IMR-90 (cell line): ENCODE measurements around the gene PPP1R14B. TPM values are rescaled to one million over a fixed set of nuclear protein-coding genes. Genes with fewer than 3 reads are reported as not detected.

Experiments used
- ATAC-seq: fragments of 200-7000 bp; cut with Tn5 transposase; 2 replicates; pipeline ENCODE4 v1.9.1; 2020; ENCODE audit warnings: low read depth, mild to moderate bottlenecking, moderate library complexity
- BruUV-seq: library from RNA; stranded (reverse); fragments of 400-500 nt; replicated peaks from 2 replicates; lab custom pipeline; 2021; lab: Mats Ljungman, UMichigan
- CTCF ChIA-PET: fragments of 300-600 bp; formaldehyde crosslinking; extraction: SDS; loops from one replicate; lab custom pipeline; 2021; ENCODE audit warnings: antibody characterized with exemption; lab: Yijun Ruan, JAX
- POLR2A ChIA-PET: fragments of 300-600 bp; sonication (Branson Sonifier 250); formaldehyde crosslinking; loops from one replicate; lab custom pipeline; 2022; ENCODE audit warnings: antibody characterized with exemption; ENCODE audit not compliant: unreplicated experiment; lab: Charles Lee
- DNase-seq: peaks from one replicate; pipeline ENCODE4 v3.0.0; 2013
- H2AFZ ChIP-seq: replicated peaks from 2 replicates; pipeline ENCODE3; 2013; ENCODE audit warnings: low read length, mild to moderate bottlenecking; ENCODE audit not compliant: poor library complexity
- H2AK5ac ChIP-seq: 2 replicates; pipeline ENCODE4 v1.6.1; 2013; ENCODE audit warnings: low read depth, low read length, inconsistent platforms
- H2AK9ac ChIP-seq: replicated peaks from 2 replicates; pipeline ENCODE3; 2013; ENCODE audit warnings: mild to moderate bottlenecking, low read depth, low read length, moderate library complexity; ENCODE audit not compliant: poor library complexity
- H2BK120ac ChIP-seq: 2 replicates; pipeline ENCODE4 v1.6.1; 2013; ENCODE audit warnings: low read depth, low read length, inconsistent platforms
- H2BK15ac ChIP-seq: 3 replicates; pipeline ENCODE4 v1.6.1; 2013; ENCODE audit warnings: low read depth, low read length, inconsistent platforms
- H2BK20ac ChIP-seq: 2 replicates; pipeline ENCODE4 v1.6.1; 2013; ENCODE audit warnings: low read depth, mild to moderate bottlenecking, inconsistent platforms, low read length, moderate library complexity
- H2BK5ac ChIP-seq: 2 replicates; pipeline ENCODE4 v1.6.1; 2013; ENCODE audit warnings: mild to moderate bottlenecking, low read depth, low read length, inconsistent platforms; ENCODE audit not compliant: poor library complexity, severe bottlenecking
- H3K14ac ChIP-seq: replicated peaks from 2 replicates; pipeline ENCODE4 v1.6.1; 2013; ENCODE audit warnings: low read depth, low read length, inconsistent platforms
- H3K18ac ChIP-seq: 2 replicates; pipeline ENCODE4 v1.6.1; 2013; ENCODE audit warnings: low read depth, low read length, control low read depth
- H3K23ac ChIP-seq: 2 replicates; pipeline ENCODE4 v1.6.1; 2013; ENCODE audit warnings: low read depth, low read length, inconsistent platforms
- H3K27ac ChIP-seq: 2 replicates; pipeline ENCODE4 v1.5.1; 2013; ENCODE audit warnings: mild to moderate bottlenecking, control low read depth, low read length; ENCODE audit not compliant: insufficient read depth
- H3K27me3 ChIP-seq: 2 replicates; pipeline ENCODE4 v1.6.1; 2013; ENCODE audit warnings: low read length; ENCODE audit not compliant: control insufficient read depth, insufficient read depth
- H3K36me3 ChIP-seq: 2 replicates; pipeline ENCODE4 v1.6.1; 2013; ENCODE audit warnings: low read length, mixed read lengths; ENCODE audit not compliant: control insufficient read depth, insufficient read depth
- H3K4ac ChIP-seq: 2 replicates; pipeline ENCODE4 v1.6.1; 2013; ENCODE audit warnings: low read depth, low read length, inconsistent platforms
- H3K4me1 ChIP-seq: 2 replicates; pipeline ENCODE4 v1.6.1; 2013; ENCODE audit warnings: low read length, mixed read lengths; ENCODE audit not compliant: control insufficient read depth, insufficient read depth
- H3K4me2 ChIP-seq: 2 replicates; pipeline ENCODE4 v1.6.1; 2013; ENCODE audit warnings: low read depth, mild to moderate bottlenecking, control low read depth, low read length, moderate library complexity
- H3K4me3 ChIP-seq: 2 replicates; pipeline ENCODE4 v1.5.1; 2013; ENCODE audit warnings: low read depth, mild to moderate bottlenecking, control low read depth, low read length, moderate library complexity; ENCODE audit not compliant: insufficient read depth
- H3K56ac ChIP-seq: 2 replicates; pipeline ENCODE4 v1.6.1; 2013; ENCODE audit warnings: low read length, inconsistent platforms; ENCODE audit not compliant: insufficient read depth; ENCODE audit errors: extremely low read depth
- H3K79me1 ChIP-seq, 2 experiments: 2 replicates each; pipeline ENCODE4 v1.6.1; 2013; ENCODE audit warnings: low read length in 2 of 2, inconsistent platforms in 1 of 2, low read depth in 1 of 2
- H3K9ac ChIP-seq: 2 replicates; pipeline ENCODE4 v1.6.1; 2013; ENCODE audit warnings: low read depth, low read length, control low read depth
- H3K9me1 ChIP-seq: 2 replicates; pipeline ENCODE4 v1.6.1; 2013; ENCODE audit warnings: low read length, inconsistent platforms; ENCODE audit not compliant: insufficient read depth
- H3K9me3 ChIP-seq: 2 replicates; pipeline ENCODE4 v1.6.1; 2013; ENCODE audit warnings: low read length; ENCODE audit not compliant: control insufficient read depth, insufficient read depth
- H4K20me1 ChIP-seq: 2 replicates; pipeline ENCODE4 v1.6.1; 2013; ENCODE audit warnings: low read length, inconsistent platforms; ENCODE audit not compliant: insufficient read depth
- H4K5ac ChIP-seq: 2 replicates; pipeline ENCODE4 v1.6.1; 2013; ENCODE audit warnings: mild to moderate bottlenecking, low read depth, low read length, control low read depth
- H4K8ac ChIP-seq, 2 experiments: 2 replicates each; pipeline ENCODE4 v1.6.1; 2013; ENCODE audit warnings: low read depth in 2 of 2, low read length in 2 of 2, control low read depth in 1 of 2, inconsistent platforms in 1 of 2
- H4K91ac ChIP-seq: 2 replicates; pipeline ENCODE4 v1.6.1; 2013; ENCODE audit warnings: low read depth, low read length, inconsistent platforms; ENCODE audit not compliant: insufficient read depth
- CEBPB ChIP-seq: IDR thresholded peaks from 2 replicates; pipeline ENCODE4 v1.6.1; 2012; ENCODE audit warnings: low read depth, low read length, improper control_type of control experiment
- CHD1 ChIP-seq: IDR thresholded peaks from 2 replicates; pipeline ENCODE4 v1.6.1; 2012; ENCODE audit warnings: low read depth, low read length, improper control_type of control experiment
- CTCF ChIP-seq: conservative IDR thresholded peaks from 2 replicates; pipeline ENCODE4 v1.5.1; 2012; ENCODE audit warnings: mild to moderate bottlenecking, low read depth, low read length, improper control_type of control experiment
- FOS ChIP-seq: fragments of 150-350 bp; IDR thresholded peaks from 2 replicates; pipeline ENCODE4 v1.6.1; 2016; ENCODE audit warnings: low read depth, low read length
- MAFK ChIP-seq: IDR thresholded peaks from 2 replicates; pipeline ENCODE4 v1.6.1; 2012; ENCODE audit warnings: low read depth, low read length, improper control_type of control experiment
- MAZ ChIP-seq: IDR thresholded peaks from 2 replicates; pipeline ENCODE4 v1.6.1; 2012; ENCODE audit warnings: low read depth, mild to moderate bottlenecking, low read length, improper control_type of control experiment, moderate library complexity, borderline replicate concordance
- MXI1 ChIP-seq: IDR thresholded peaks from 2 replicates; pipeline ENCODE4 v1.6.1; 2012; ENCODE audit warnings: low read depth, mild to moderate bottlenecking, low read length, moderate library complexity, borderline replicate concordance
- NFE2L2 ChIP-seq: fragments of 150-350 bp; IDR thresholded peaks from 2 replicates; pipeline ENCODE4 v1.6.1; 2016; ENCODE audit warnings: low read depth, mild to moderate bottlenecking, low read length
- POLR2A ChIP-seq: IDR thresholded peaks from 2 replicates; pipeline ENCODE4 v1.6.1; 2012; ENCODE audit warnings: mild to moderate bottlenecking, low read depth, low read length
- RAD21 ChIP-seq: IDR thresholded peaks from 2 replicates; pipeline ENCODE4 v1.6.1; 2012; ENCODE audit warnings: low read length, improper control_type of control experiment
- RCOR1 ChIP-seq: IDR thresholded peaks from 2 replicates; pipeline ENCODE4 v1.6.1; 2012; ENCODE audit warnings: mild to moderate bottlenecking, low read length, improper control_type of control experiment; ENCODE audit not compliant: insufficient replicate concordance
- RFX5 ChIP-seq: IDR thresholded peaks from 2 replicates; pipeline ENCODE4 v1.8.0; 2012; ENCODE audit warnings: low read depth, mild to moderate bottlenecking, low read length, moderate library complexity
- SMC3 ChIP-seq: fragments of 150-350 bp; IDR thresholded peaks from 2 replicates; pipeline ENCODE4 v1.6.1; 2016; ENCODE audit warnings: low read depth, mild to moderate bottlenecking, antibody characterized with exemption, low read length, moderate library complexity
- WGBS, 2 experiments: methylation state at CpG; one replicate each; pipeline versions ENCODE4 v1.1.5 to v1.1.7; 2013; ENCODE audit warnings: missing lambda C conversion rate in 2 of 2; ENCODE audit not compliant: insufficient read length in 1 of 2; ENCODE audit errors: extremely low coverage in 2 of 2; 5-methylcytosine and 5-hydroxymethylcytosine counted together
- dilution Hi-C: fragments of 300-500 bp; cut with HindIII; formaldehyde crosslinking; loops from one replicate; pipeline ENCODE4 v1.14.3; 2018; ENCODE audit warnings: low sequenced_read_pairs; ENCODE audit not compliant: unreplicated experiment
- in situ Hi-C: fragments of 300-500 bp; cut with MboI; formaldehyde crosslinking; loops from 3 replicates; pipeline ENCODE4 v1.14.3; 2019; ENCODE audit warnings: low sequenced_read_pairs, inconsistent platforms, mixed read lengths
- intact Hi-C: fragments of 100-400 bp; cut with micrococcal nuclease; formaldehyde crosslinking; loops from 2 replicates; pipeline ENCODE4 v1.10.0; 2022
- polyA plus RNA-seq, 3 experiments: library from polyadenylated mRNA; depleted of rRNA; stranded (reverse); fragments of >200 nt; gene quantifications; 2 replicates each; pipeline ENCODE4 v1.2.3, GENCODE V29; 2012; ENCODE audit warnings: low replicate concordance in 1 of 3
- total RNA-seq: library from RNA; depleted of rRNA; stranded (reverse); fragments of >200 nt; gene quantifications from 2 replicates; pipeline ENCODE4 v1.2.3, GENCODE V29; 2012
- TF ChIP-seq, protein P1 (sequence below): fragments of 150-350 bp; IDR thresholded peaks from 2 replicates; pipeline ENCODE4 v1.6.1; 2016; ENCODE audit warnings: low read depth, mild to moderate bottlenecking, low read length, moderate library complexity, borderline replicate concordance
- TF ChIP-seq, protein P2 (sequence below): fragments of 150-350 bp; IDR thresholded peaks from 2 replicates; pipeline ENCODE4 v1.6.1; 2017; ENCODE audit warnings: mild to moderate bottlenecking, antibody characterized with exemption, low read length, low read depth

Gene PPP1R14B
- total and polyA plus RNA-seq, 2 of the 4 experiments (the other 2 are of a cell fraction): 176 to 257 TPM

GRCh38 chr11:64247729-64248531 lies 1.2 kb upstream of the PPP1R14B start:
- Histone ChIP-seq H4K8ac (peak overlapping the region; percentile 91 to 99), H3K9me3 (no peaks in the 10 kb centered on the region), H3K27me3 (no peaks in the 10 kb centered on the region), H3K27ac (no peak overlapping the region; the same call in 1 of the 2 replicates), H2BK20ac (no peak overlapping the region), H3K18ac (no peak overlapping the region), H4K20me1 (peaks cover 22% of the 10 kb centered on the region), H3K79me1 (peaks cover 3 to 36% of the 10 kb centered on the region in 2 experiments; a peak in 3 of 4 replicates), H2BK15ac (no peak overlapping the region), H3K56ac (no peak overlapping the region), H2AK9ac (peak overlapping the region; percentile 93), H2AK5ac (peak overlapping the region; percentile 91), H3K4me3 (peak overlapping the region; percentile 24), H4K5ac (peak overlapping the region; percentile 80), H2AFZ (peak overlapping the region; percentile 92), H4K91ac (peak overlapping the region; percentile 58; the same call in 1 of the 2 replicates), H3K23ac (0 out of 2 replicates have a peak overlapping the region, but pooled peaks have one; percentile 22), H3K9ac (peak overlapping the region; percentile 39), H3K36me3 (peaks cover 10% of the 10 kb centered on the region), H3K4me1 (peaks cover 11% of the 10 kb centered on the region), H3K4me2 (peak overlapping the region; percentile 76), H3K14ac (no peak overlapping the region), H2BK5ac (peak overlapping the region; percentile 6), H3K9me1 (no peaks in the 10 kb centered on the region), H2BK120ac (no peak overlapping the region), H3K4ac (peak overlapping the region; percentile 67)
- DNase-seq: no peak
- ATAC-seq: no peak
- no TSS peak for BruUV-seq
- dilution Hi-C loops: no loop called here
- POLR2A ChIA-PET: no interaction called here
- WGBS, 2 experiments: 39% methylated on average over 9 of the region's 31 CpGs; no CpG with 5 or more reads in 1 of the 2 experiments
- intact Hi-C loops: no loop called here
- CTCF ChIA-PET: no interaction called here
- in situ Hi-C loops: no loop called here
- TF ChIP-seq SMC3: no peak
- TF ChIP-seq, protein P1, sequence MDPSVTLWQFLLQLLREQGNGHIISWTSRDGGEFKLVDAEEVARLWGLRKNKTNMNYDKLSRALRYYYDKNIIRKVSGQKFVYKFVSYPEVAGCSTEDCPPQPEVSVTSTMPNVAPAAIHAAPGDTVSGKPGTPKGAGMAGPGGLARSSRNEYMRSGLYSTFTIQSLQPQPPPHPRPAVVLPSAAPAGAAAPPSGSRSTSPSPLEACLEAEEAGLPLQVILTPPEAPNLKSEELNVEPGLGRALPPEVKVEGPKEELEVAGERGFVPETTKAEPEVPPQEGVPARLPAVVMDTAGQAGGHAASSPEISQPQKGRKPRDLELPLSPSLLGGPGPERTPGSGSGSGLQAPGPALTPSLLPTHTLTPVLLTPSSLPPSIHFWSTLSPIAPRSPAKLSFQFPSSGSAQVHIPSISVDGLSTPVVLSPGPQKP: no peak
- TF ChIP-seq, protein P2, sequence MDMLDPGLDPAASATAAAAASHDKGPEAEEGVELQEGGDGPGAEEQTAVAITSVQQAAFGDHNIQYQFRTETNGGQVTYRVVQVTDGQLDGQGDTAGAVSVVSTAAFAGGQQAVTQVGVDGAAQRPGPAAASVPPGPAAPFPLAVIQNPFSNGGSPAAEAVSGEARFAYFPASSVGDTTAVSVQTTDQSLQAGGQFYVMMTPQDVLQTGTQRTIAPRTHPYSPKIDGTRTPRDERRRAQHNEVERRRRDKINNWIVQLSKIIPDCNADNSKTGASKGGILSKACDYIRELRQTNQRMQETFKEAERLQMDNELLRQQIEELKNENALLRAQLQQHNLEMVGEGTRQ: no peak
- TF ChIP-seq CEBPB: no peak
- TF ChIP-seq CTCF: no peak
- no peak for TF ChIP-seq RAD21
- no peak for TF ChIP-seq FOS
- no peak for TF ChIP-seq MAFK
- no peak for TF ChIP-seq MXI1
- TF ChIP-seq MAZ: no peak
- TF ChIP-seq RCOR1: no peak
- TF ChIP-seq POLR2A: no peak
- no peak for TF ChIP-seq RFX5
- no peak for TF ChIP-seq NFE2L2
- TF ChIP-seq CHD1: no peak
